Keratinocyte (primary cell): ENCODE results near the gene GAB4. TPM values are rescaled to one million over a fixed set of nuclear protein-coding genes. Genes with fewer than 3 reads are reported as not detected.

ENCODE experiments used
- DNase-seq: peaks from one replicate; pipeline ENCODE4 v3.0.0-alpha.2; 2011; ENCODE audit warnings: low read depth, missing footprints, low spot score
- FAIRE-seq: peaks from 2 replicates; lab custom pipeline; 2011; peaks lifted over from hg19 to GRCh38; lab: Jason Lieb, UNC
- H2AFZ ChIP-seq: 2 replicates; pipeline ENCODE4 v1.6.0; 2012; ENCODE audit warnings: low read length, control low read depth, inconsistent platforms; ENCODE audit not compliant: control insufficient read depth
- H3K27ac ChIP-seq: 2 replicates; pipeline ENCODE4 v1.5.1; 2011; ENCODE audit warnings: low read length; ENCODE audit not compliant: control insufficient read depth, insufficient read depth
- H3K27me3 ChIP-seq: 3 replicates; pipeline ENCODE4 v1.6.0; 2011; ENCODE audit warnings: low read length; ENCODE audit not compliant: control insufficient read depth, insufficient read depth; ENCODE audit errors: extremely low read depth
- H3K36me3 ChIP-seq, 2 experiments: 2 replicates in 1 of 2; 3 replicates in 1 of 2; pipeline ENCODE4 v1.5.1; 2011; ENCODE audit warnings: low read length in 2 of 2, mild to moderate bottlenecking in 1 of 2; ENCODE audit not compliant: control insufficient read depth in 2 of 2, insufficient read depth in 2 of 2; ENCODE audit errors: extremely low read depth in 1 of 2
- H3K4me1 ChIP-seq: 3 replicates; pipeline ENCODE4 v1.5.1; 2011; ENCODE audit warnings: low read length; ENCODE audit not compliant: control insufficient read depth, insufficient read depth; ENCODE audit errors: extremely low read depth
- H3K4me2 ChIP-seq: 3 replicates; pipeline ENCODE4 v1.6.0; 2011; ENCODE audit warnings: low read depth, low read length; ENCODE audit not compliant: control insufficient read depth, insufficient read depth; ENCODE audit errors: extremely low read depth
- H3K4me3 ChIP-seq, 3 experiments: fragments of 200-600 bp in 1 of 3; sonication (generic) in 1 of 3; 2 replicates in 2 of 3; 3 replicates in 1 of 3; pipeline ENCODE4 v1.5.1; 2011 to 2016; ENCODE audit warnings: low read length in 3 of 3, mild to moderate bottlenecking in 3 of 3, control low read depth in 2 of 3, inconsistent platforms in 1 of 3, low read depth in 1 of 3, mixed read lengths in 1 of 3, mixed run types in 1 of 3, moderate library complexity in 1 of 3; ENCODE audit not compliant: control insufficient read depth in 2 of 3, insufficient read depth in 2 of 3; ENCODE audit errors: extremely low read depth in 1 of 3
- H3K79me2 ChIP-seq: 2 replicates; pipeline ENCODE4 v1.6.0; 2012; ENCODE audit warnings: low read length; ENCODE audit not compliant: control insufficient read depth, insufficient read depth
- H3K9ac ChIP-seq: 3 replicates; pipeline ENCODE4 v1.6.0; 2011; ENCODE audit warnings: low read length; ENCODE audit not compliant: control insufficient read depth, insufficient read depth; ENCODE audit errors: extremely low read depth
- H3K9me1 ChIP-seq: 3 replicates; pipeline ENCODE4 v1.6.0; 2011; ENCODE audit warnings: low read length; ENCODE audit not compliant: control insufficient read depth, insufficient read depth; ENCODE audit errors: extremely low read depth
- H3K9me3 ChIP-seq: 2 replicates; pipeline ENCODE4 v1.5.1; 2012; ENCODE audit warnings: low read depth, low read length; ENCODE audit not compliant: control insufficient read depth
- H4K20me1 ChIP-seq: 3 replicates; pipeline ENCODE4 v1.6.0; 2011; ENCODE audit warnings: low read length; ENCODE audit not compliant: control insufficient read depth, insufficient read depth; ENCODE audit errors: extremely low read depth
- CTCF ChIP-seq, 3 experiments: IDR thresholded peaks in 1 of 3; conservative IDR thresholded peaks in 1 of 3; optimal IDR thresholded peaks in 1 of 3; 2 replicates in 2 of 3; 3 replicates in 1 of 3; pipeline versions ENCODE3 to v1.5.1; 2011; ENCODE audit warnings: low read length in 3 of 3, mild to moderate bottlenecking in 3 of 3, moderate library complexity in 2 of 3, control low read depth in 1 of 3, inconsistent platforms in 1 of 3; ENCODE audit not compliant: insufficient read depth in 2 of 3; ENCODE audit errors: extremely low read depth in 1 of 3
- EZH2 ChIP-seq: IDR thresholded peaks from one replicate; pipeline ENCODE4 v1.6.1; 2012; ENCODE audit warnings: inconsistent platforms, mild to moderate bottlenecking, low read length, moderate library complexity
- dilution Hi-C: fragments of 300-500 bp; cut with MboI; formaldehyde crosslinking; loops from one replicate; pipeline ENCODE4 v1.7.0; 2020; ENCODE audit warnings: low sequenced_read_pairs; ENCODE audit not compliant: extremely low pct_ligation_motif_present
- polyA plus RNA-seq, 5 experiments: library from polyadenylated mRNA; depleted of rRNA in 3 of 5; stranded (reverse) in 3 of 5; stranded (forward) in 1 of 5; unstranded in 1 of 5; fragments of >200 nt; gene quantifications; 1 replicate in 1 of 5; 2 replicates in 3 of 5; 3 replicates in 1 of 5; pipeline versions ENCODE4 v1.2.1 to v1.2.3, GENCODE V29; 2011 to 2012; ENCODE audit warnings: missing spikeins in 2 of 5, low read depth in 1 of 5, low replicate concordance in 1 of 5

Gene GAB4
- polyA plus RNA-seq, 1 donor (not counting 4 experiments of a cell fraction or from before 2014, with no cell fraction given), result not detected

- Histone ChIP-seq H3K36me3 (no peaks in the 10 kb centered on the region), H3K4me2 (no peak overlapping the region), H3K27ac (no peak overlapping the region), H3K4me3 (no peak overlapping the region), H4K20me1 (no peaks in the 10 kb centered on the region), H3K9me3 (peaks cover 8% of the 10 kb centered on the region), H3K9ac (no peak overlapping the region), H3K4me1 (no peaks in the 10 kb centered on the region), H3K79me2 (no peaks in the 10 kb centered on the region), H3K9me1 (no peaks in the 10 kb centered on the region), H2AFZ (no peak overlapping the region), H3K27me3 (no peaks in the 10 kb centered on the region)
- dilution Hi-C loops, result no loop called here
- no peak for FAIRE-seq
- no peak for DNase-seq
- TF ChIP-seq EZH2 (no peak), CTCF (optimal IDR thresholded peaks at IDR 0.05 in 1 of 3, IDR thresholded peaks at IDR 0.05 in 1 of 3, conservative IDR thresholded peaks at IDR 0.05 in 1 of 3; ENCODE audit: extremely low read depth in 1 of 3, insufficient read depth in 2 of 3, low read length in 3 of 3) (no peak)
Observed at GRCh38 chr22:16960220-16960883, 47.7 kb downstream of the GAB4 start.

DNA sequence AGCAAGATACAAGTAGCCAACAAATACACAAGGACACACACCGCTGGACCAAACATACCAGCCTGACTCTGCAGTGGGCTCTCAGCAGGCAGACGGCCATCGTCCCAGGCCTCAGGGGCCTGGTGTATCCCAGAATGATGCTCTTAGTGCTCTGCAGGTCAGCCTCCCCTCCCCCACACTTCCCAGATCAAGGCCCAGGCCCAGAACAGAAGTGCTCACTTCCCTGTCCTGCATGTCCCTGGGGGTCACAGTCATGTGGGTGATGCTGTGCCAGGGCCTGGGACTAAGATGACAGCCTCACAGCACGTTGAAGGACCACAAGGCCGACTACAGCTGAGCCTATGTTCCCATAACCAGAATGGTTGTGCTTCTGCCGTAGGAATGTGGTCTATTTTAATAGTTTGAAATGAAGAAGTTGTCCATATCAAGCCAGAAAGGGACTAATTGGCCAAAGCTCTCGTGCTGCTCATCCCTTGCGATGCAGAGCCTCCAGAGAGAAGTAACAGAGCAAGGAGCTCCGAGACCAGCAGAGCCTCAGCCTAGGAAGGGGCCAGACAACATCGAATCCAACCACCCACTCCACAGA lies 48.6 kb downstream of the GAB4 start:
- Histone ChIP-seq H3K36me3 (no peaks in the 10 kb centered on the region), H3K9me1 (no peaks in the 10 kb centered on the region), H2AFZ (no peak overlapping the region), H3K79me2 (no peaks in the 10 kb centered on the region), H3K9ac (no peak overlapping the region), H3K27me3 (no peaks in the 10 kb centered on the region), H4K20me1 (no peaks in the 10 kb centered on the region), H3K4me2 (no peak overlapping the region), H3K4me3 (no peak overlapping the region), H3K27ac (no peak overlapping the region), H3K9me3 (peaks cover 8% of the 10 kb centered on the region), H3K4me1 (no peaks in the 10 kb centered on the region)
- TF ChIP-seq EZH2 (no peak), CTCF (optimal IDR thresholded peaks at IDR 0.05 in 1 of 3, IDR thresholded peaks at IDR 0.05 in 1 of 3, conservative IDR thresholded peaks at IDR 0.05 in 1 of 3; ENCODE audit: extremely low read depth in 1 of 3, insufficient read depth in 2 of 3, low read length in 3 of 3) (no peak)
- DNase-seq (no peak), FAIRE-seq (no peak)
- dilution Hi-C loops, result no loop called here
